MCF 10A (cell line): ENCODE data around the gene PLA2G6. TPM values are rescaled to one million over a fixed set of nuclear protein-coding genes. Genes with fewer than 3 reads are reported as not detected.

Experiments
- BruUV-seq: library from RNA; stranded (reverse); fragments of 400-500 nt; replicated peaks from 2 replicates; lab custom pipeline; 2021; lab: Mats Ljungman, UMichigan
- CTCF ChIA-PET: fragments of 300-600 bp; sonication (Branson Sonifier 250); formaldehyde crosslinking; extraction: SDS; loops from one replicate; lab custom pipeline; 2021; ENCODE audit warnings: antibody characterized with exemption, inconsistent platforms; lab: Yijun Ruan, JAX
- POLR2A ChIA-PET: fragments of 300-600, 350-650 bp; sonication (Branson Sonifier 250); formaldehyde crosslinking; extraction: SDS; loops from one replicate; lab custom pipeline; 2020; ENCODE audit warnings: antibody characterized with exemption, inconsistent platforms; lab: Yijun Ruan, JAX
- DNase-seq: peaks from one replicate; pipeline ENCODE4 v3.0.0-alpha.2; 2018; ENCODE audit not compliant: unreplicated experiment
- H3K27ac Mint-ChIP-seq: one replicate; pipeline ENCODE4 v1.8.0; 2022; ENCODE audit warnings: mild to moderate bottlenecking, low read depth, mixed read lengths; ENCODE audit not compliant: unreplicated experiment
- H3K27me3 Mint-ChIP-seq: one replicate; pipeline ENCODE4 v1.8.0; 2022; ENCODE audit warnings: mixed read lengths; ENCODE audit not compliant: insufficient read depth, unreplicated experiment
- H3K36me3 Mint-ChIP-seq: one replicate; pipeline ENCODE4 v1.8.0; 2022; ENCODE audit warnings: mild to moderate bottlenecking, moderate library complexity, mixed read lengths; ENCODE audit not compliant: insufficient read depth, unreplicated experiment
- H3K4me1 Mint-ChIP-seq: one replicate; pipeline ENCODE4 v1.8.0; 2022; ENCODE audit warnings: mixed read lengths; ENCODE audit not compliant: insufficient read depth, unreplicated experiment
- H3K4me3 Mint-ChIP-seq: one replicate; pipeline ENCODE4 v1.8.0; 2022; ENCODE audit warnings: mild to moderate bottlenecking, moderate library complexity, mixed read lengths; ENCODE audit not compliant: unreplicated experiment
- H3K9me3 Mint-ChIP-seq: one replicate; pipeline ENCODE4 v1.8.0; 2022; ENCODE audit warnings: mixed read lengths; ENCODE audit not compliant: unreplicated experiment
- CTCF ChIP-seq: fragments of 200-600 bp; IDR thresholded peaks from one replicate; pipeline ENCODE4 v1.8.0; 2022; ENCODE audit warnings: antibody characterized with exemption, mild to moderate bottlenecking; ENCODE audit not compliant: unreplicated experiment
- intact Hi-C: fragments of 100-400 bp; cut with micrococcal nuclease; formaldehyde crosslinking; loops from 2 replicates; pipeline ENCODE4 v1.14.1; 2022
- total RNA-seq: library from RNA; stranded (reverse); gene quantifications from 2 replicates; pipeline ENCODE4 v1.2.3, GENCODE V29; 2022

Gene PLA2G6
- total RNA-seq, 1 experiment from 2014 or later = 37.5 TPM

GRCh38 chr22:38072322-38073149 is 109.1 kb downstream of the PLA2G6 start:
- POLR2A ChIA-PET = no interaction called here
- no peak for TF ChIP-seq CTCF
- no TSS peak for BruUV-seq
- CTCF ChIA-PET = interaction anchor here (0.5 kb wide), 1 partner anchor 258 kb away, joined by 3 read pairs; no protein-coding TSS in a partner anchor
- Mint-ChIP-seq H3K27ac (no peak overlapping the region), H3K27me3 (no peaks in the 10 kb centered on the region), H3K36me3 (peaks cover 34% of the 10 kb centered on the region), H3K4me3 (no peak overlapping the region), H3K4me1 (no peaks in the 10 kb centered on the region), H3K9me3 (no peaks in the 10 kb centered on the region)
- intact Hi-C loops = no loop called here
- DNase-seq = no peak

GRCh38 chr22:38071421-38072321 is 110.0 kb downstream of the PLA2G6 start:
- Mint-ChIP-seq H3K9me3 (no peaks in the 10 kb centered on the region), H3K4me1 (no peaks in the 10 kb centered on the region), H3K4me3 (no peak overlapping the region), H3K27ac (no peak overlapping the region), H3K36me3 (peaks cover 39% of the 10 kb centered on the region), H3K27me3 (no peaks in the 10 kb centered on the region)
- no TSS peak for BruUV-seq
- intact Hi-C loops = no loop called here
- TF ChIP-seq CTCF = no peak
- no peak for DNase-seq
- ChIA-PET CTCF (interaction anchor here (0.5 to 0.7 kb wide), 2 partner anchors 241 to 259 kb away, joined by 3 read pairs; no protein-coding TSS in a partner anchor), POLR2A (interaction anchor here (0.6 kb wide), 1 partner anchor 17 kb away, joined by 3 read pairs; no protein-coding TSS in a partner anchor)

- TF ChIP-seq CTCF = no peak
- DNase-seq = no peak
- intact Hi-C loops = no loop called here
- H3K27me3 Mint-ChIP-seq = no peaks in the 10 kb centered on the region
- no peaks in the 10 kb centered on the region for H3K4me1 Mint-ChIP-seq
- H3K27ac Mint-ChIP-seq = no peak overlapping the region
- no peaks in the 10 kb centered on the region for H3K9me3 Mint-ChIP-seq
- BruUV-seq = no TSS peak
- H3K36me3 Mint-ChIP-seq = peaks cover 37% of the 10 kb centered on the region
- CTCF ChIA-PET = interaction anchor here (0.5 to 1.7 kb wide), 4 partner anchors 20 to 451 kb away, joined by 3 to 5 read pairs (median 4); no protein-coding TSS in a partner anchor
- POLR2A ChIA-PET = interaction anchor here (2.4 kb wide), 1 partner anchor 14 kb away, joined by 7 read pairs; the partner anchor contains the start of gene PICK1
- H3K4me3 Mint-ChIP-seq = no peak overlapping the region
Measured at GRCh38 chr22:38070250-38070921, 111.2 kb downstream of the PLA2G6 start.
